GM21786 (cell line): Measurements from ENCODE around the gene MINDY4B.
A peak's percentile ranks its signal among the peaks of the same experiment; 100 is the strongest.

Experiments used
- ATAC-seq: cut with Tn5 transposase; IDR thresholded peaks from one replicate; pipeline ENCODE4 v1.9.1; 2021; ENCODE audit not compliant: unreplicated experiment

The MINDY4B gene

GRCh38 chr3:150905339-150905738 lies at the start of gene MINDY4B:
Gene MINDY4B, minus strand, starts transcription at chr3:150905439. Its CDS starts 0 bp downstream, at chr3:150905439.
- no peak for ATAC-seq

DNA sequence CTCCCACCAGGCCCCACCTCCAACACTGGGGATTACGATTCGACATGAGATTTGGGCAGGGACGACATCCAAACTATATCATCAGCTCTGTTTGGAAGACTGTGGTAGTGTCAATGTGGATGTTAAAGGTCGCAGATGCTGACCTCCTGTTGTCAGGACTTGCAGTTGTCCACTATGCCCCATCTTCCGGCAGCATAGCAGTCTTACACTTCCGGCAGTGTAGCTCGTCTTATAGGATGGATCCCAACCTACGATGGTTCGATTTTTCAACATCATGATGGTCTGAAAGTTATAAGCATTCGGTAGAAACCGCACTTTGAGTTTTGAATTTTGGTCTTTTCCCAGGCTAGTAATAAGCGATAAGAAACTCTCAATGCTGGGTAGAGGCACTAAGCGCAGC lies 46.7 kb upstream of the MINDY4B start:
- no peak for ATAC-seq

DNA sequence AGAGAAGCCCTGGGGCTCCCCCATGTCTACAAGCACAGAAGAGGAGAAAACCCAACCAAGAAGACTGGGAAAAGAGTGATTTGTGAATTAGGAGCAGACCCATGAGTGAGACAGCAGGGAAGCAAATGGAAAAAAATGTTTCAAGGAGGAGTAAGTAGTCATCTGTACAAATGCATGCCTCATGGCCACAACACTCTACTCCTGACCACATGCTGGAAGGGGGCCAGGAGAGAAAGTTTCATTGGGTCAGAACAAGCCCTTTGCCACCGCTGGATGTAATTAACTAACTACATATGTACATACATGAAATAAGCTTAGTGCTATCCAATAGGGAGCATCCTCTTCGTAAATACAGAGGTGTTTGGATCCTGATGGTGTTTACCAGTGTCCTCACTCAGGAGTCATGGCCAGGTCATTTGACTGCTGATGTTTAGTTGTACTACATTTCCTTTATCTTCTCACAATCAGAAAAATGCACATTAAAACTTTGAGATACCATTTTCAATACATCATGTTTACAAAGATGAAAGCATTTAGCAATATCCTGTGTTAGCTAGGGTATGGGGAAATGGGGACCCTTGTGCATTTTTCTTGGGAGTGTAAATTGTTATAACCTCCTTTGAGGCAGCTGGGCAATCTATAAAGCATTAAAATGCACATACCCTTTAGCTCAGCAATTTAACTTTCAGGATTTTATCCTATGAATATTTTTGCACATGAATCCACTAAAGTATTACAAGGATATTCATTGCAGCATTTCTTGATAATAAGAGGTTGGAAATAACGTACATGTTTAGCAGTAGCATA lies 40.2 kb upstream of the MINDY4B start:
- no peak for ATAC-seq

- ATAC-seq, result no peak
These were observed 37.0 kb upstream of the MINDY4B start for GRCh38 chr3:150942221-150942620.

DNA sequence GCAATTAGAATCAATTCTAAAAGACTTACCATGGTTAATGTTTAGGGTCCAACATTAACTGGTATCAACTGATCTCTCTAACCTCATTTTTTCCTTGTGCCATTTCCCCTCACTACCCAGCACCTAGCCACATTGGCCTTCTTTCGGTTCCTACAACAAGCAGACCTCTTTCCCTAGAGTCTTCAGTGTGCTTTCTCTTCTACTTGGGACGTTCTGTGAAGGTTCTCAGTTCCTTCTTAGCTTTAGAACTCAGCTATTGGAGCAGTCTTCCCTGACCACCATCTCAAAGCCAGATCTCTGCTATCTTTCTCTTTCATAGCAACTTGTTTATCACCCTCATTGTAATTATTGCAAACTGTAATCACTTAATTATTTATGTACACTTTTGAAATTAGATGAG lies 31.5 kb upstream of the MINDY4B start:
- ATAC-seq, result peak; percentile 82

- no peak for ATAC-seq
These were observed 28.3 kb upstream of the MINDY4B start for GRCh38 chr3:150933473-150933995.

GRCh38 chr3:150931745-150932144 lies 26.5 kb upstream of the MINDY4B start:
- no peak for ATAC-seq

DNA sequence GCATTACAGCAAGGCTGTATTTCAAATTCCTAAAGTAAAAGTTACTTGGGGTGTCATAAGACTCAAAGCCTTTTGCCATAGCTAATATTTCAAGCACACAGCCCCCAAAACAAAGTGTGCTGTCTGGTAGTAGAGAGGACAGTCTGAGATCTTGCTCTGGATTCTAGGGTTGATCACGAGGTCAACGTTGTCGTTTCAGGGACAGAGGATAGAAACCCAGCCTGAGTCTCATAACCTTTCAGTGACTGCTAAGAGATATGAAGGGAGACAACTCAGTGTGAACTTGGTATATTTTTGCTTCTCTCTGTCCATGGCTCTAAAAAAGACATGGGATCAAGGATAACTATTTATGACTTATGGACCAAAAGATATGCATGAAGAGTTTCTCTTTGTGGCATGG lies 25.6 kb upstream of the MINDY4B start:
- no peak for ATAC-seq

DNA sequence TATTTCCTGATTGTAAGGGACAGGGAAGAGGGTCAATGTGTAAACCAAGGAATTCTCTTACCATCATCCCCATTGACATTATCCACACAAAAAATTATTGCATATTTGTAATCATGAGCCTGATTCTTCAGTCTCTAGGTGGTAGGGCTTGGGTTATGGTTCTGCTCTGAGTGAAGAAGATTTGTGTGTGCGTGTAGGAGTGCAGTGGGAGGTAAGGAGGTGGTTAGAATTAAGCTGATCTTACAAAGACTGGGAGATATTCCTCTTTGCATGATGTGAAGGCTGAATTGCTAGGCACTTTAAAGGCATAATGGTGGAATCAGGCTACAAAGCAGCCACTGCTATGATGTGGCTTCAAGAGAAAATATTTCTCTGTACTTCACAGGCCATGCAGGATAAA lies 23.0 kb upstream of the MINDY4B start:
- ATAC-seq, result no peak

DNA sequence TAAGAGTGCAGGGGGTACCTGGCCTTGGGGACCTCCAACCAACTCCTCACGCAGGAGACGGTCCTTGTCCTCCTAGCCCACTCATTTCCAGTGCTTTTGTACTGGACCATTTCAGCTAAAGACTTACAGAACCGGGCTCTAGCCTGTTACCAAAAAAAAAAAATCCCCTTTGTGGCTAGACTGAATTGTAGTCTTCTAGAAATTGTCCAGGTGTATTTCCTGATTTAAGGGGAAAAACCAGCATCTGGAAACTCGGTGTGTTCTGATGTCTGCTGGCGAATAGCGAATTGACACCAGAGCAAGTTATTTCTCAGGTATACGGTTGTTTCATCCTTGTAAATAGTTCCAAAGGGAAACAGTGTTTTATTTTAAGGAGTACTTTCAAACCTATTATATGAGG lies 21.1 kb upstream of the MINDY4B start:
- no peak for ATAC-seq

GRCh38 chr3:150925751-150926201 lies 20.5 kb upstream of the MINDY4B start:
- peak; percentile 80 for ATAC-seq

DNA sequence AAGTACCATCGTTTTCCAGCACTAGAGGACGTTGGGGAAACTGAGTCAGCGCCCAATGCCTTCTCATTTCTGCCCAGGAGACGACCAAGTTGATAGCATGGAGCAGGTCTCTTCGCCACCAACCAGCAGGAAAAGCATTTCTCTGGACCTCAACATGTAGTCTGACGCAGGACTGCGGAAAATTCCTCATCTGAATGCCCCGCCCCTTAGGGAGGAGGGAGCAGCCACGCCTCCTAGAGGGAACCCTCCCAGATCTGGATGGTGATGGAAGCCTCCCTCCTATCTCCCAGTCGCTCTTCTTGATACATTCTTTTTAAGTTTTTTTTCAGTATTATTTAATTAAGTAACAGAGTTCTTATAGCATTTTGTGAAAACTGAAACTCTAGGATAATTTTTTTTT lies 17.4 kb upstream of the MINDY4B start:
- ATAC-seq, result no peak

DNA sequence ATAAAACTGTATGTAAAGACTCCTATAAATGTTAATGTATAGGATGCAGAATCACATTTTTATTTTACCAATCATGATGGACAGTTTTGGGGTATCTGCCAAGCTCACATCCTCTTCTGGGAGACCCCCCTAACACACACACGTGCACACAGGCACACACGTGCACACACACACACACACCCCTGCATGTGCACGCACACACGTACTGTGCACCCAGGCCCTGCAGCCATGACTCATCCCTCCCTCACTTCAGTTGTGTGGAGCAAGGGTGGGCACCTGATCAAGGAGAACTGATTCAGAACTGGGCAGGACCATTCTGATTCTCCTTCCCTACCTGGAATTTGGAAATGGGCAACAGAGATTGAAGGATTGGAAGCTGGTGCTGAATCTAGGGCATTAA lies 16.0 kb upstream of the MINDY4B start:
- no peak for ATAC-seq

DNA sequence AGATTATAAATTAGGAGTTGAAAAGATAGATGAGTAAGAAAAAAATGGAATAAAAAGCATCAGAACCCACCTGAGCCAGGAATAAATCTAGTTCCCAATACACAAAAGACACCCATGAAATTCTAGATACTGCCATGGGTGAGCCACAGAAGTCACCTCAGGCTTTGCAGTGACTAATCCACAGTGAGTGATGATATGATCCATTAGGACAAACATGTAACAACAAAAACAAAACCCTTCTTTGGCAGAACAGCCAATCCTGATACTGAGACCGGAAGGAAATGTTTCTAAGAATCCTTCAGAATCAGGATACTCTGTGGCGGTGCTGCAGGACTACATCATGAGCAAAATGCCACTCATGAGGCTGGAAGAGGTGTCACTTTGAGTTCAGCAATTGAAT lies 15.0 kb upstream of the MINDY4B start:
- no peak for ATAC-seq

GRCh38 chr3:150917951-150918350 lies 12.7 kb upstream of the MINDY4B start:
- ATAC-seq, result no peak

GRCh38 chr3:150913133-150913922 lies 8.1 kb upstream of the MINDY4B start:
- ATAC-seq, result no peak

DNA sequence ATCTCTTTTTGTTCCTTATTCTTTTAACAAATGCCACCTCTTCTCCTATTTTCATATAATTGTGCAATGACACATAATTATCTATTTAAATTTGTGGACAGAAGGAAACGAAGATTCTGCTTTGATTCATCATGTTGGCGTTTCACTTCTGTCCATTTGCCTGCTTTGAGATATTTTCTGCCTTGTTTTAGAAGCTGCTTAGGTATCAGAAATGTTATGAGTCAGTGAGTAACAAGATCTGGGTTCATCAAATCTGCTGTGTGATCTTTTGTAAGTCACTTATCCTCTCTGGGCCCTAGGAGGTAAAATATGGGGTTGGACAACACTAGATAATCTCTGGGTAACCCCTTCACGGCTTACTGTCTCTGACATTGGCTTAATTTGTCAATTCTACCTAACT lies 7.3 kb upstream of the MINDY4B start:
- ATAC-seq, result no peak

DNA sequence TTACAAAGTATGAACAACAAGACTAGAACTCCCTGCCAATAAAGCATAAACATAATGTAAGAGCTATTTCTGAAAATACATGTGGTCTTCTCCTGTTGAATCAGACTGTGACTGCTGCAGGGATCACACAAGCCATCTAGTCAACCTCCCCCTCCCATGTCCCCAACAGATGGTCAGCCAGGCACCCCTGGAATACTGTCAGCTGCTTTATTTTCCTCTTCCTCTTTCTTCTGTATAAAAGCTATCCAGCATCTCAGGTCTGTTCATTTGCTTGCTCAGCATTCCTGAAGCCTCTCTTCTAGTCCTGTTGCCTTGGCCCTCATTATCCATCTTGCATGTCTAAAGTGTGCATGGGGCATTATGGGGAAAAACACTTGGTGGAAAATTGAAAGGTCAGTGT lies 6.5 kb upstream of the MINDY4B start:
- no peak for ATAC-seq

- ATAC-seq, result no peak
These were observed 1.2 kb upstream of the MINDY4B start for GRCh38 chr3:150906461-150906860.

DNA sequence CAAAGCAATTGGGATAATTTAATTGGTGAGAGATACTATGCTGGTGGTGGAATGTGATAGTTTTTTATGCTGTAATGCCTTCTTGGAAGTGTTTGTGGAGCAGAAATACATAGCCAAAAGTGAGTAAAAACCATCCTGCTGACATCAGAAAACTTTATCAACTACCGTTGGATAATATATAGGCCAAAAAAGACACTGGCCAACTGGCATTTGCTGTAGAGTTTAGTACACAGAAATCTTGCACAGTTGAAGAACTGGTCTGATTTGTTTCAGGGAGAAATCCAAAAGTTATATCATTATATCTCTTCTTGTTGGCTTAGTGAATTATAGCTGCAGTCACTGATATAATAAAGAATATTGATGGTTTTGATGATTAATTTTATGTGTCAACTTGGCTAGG lies 507 bp upstream of the MINDY4B start:
- ATAC-seq, result no peak

- ATAC-seq, result no peak
These were observed 2.3 kb downstream of the MINDY4B start for GRCh38 chr3:150902988-150903387.

DNA sequence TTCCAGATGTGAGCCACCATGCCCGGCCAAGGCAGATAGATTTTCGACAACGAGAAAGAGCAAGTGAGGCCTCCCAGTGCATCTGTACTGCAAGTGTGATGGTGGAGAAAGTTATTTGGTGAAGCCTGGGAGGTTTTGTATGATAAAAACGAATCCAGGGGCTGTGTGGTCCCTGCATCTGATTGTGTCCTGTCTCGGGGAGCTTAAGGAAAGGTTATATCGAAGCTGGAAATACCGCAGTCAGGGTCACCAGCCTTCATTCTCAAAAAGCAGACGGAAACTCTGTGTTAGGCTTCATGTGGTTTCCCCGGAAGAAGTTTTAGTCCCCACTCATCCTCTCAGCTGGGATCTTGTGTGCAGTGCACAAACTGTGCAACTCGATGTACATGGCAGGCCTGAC lies 3.4 kb downstream of the MINDY4B start:
- ATAC-seq, result no peak
